Activated CD4-positive, alpha-beta T cell treated with anti-CD3 and anti-CD28 coated beads, Interleukin-2, amount 50 U/mL, for 48 hours (primary cell): Measurements from ENCODE around the gene HSD17B8.

ENCODE experiments used
- DNase-seq, 2 experiments: peaks; one replicate each; pipeline ENCODE4 v3.0.0-alpha.2; 2020

Gene HSD17B8

DNA sequence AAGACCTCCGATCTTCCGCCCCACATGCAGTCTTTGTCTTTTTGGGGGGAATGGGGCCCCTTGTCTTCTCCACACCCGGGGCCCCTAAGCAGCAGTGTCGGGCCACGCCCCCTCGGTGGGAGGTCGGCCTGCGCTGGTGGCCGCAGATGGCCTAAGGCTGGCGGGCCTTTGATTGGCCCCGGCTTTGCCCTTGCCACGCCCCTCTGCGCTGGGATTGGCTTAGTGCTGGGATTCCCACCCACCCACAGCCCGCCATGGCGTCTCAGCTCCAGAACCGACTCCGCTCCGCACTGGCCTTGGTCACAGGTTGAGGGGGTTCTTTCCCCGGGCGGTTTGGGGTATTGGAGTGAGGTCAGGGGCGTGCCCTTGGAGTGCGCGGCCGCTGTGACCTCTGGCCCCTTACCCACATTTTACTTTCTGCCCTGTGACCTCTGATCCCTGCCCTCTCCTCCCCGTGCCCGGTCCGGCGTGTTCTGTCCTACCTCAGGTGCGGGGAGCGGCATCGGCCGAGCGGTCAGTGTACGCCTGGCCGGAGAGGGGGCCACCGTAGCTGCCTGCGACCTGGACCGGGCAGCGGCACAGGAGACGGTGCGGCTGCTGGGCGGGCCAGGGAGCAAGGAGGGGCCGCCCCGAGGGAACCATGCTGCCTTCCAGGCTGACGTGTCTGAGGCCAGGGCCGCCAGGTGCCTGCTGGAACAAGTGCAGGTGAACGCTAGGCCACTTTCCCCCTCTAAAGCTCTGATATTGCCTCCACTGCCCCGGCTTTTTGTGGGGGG, at the start of gene HSD17B8:
Gene HSD17B8 (plus strand): TSS at position 241 of the 776 bp plus-strand sequence. CDS start 14 bp downstream, at position 255.
- DNase-seq: peak; percentile 96 to 98

DNA sequence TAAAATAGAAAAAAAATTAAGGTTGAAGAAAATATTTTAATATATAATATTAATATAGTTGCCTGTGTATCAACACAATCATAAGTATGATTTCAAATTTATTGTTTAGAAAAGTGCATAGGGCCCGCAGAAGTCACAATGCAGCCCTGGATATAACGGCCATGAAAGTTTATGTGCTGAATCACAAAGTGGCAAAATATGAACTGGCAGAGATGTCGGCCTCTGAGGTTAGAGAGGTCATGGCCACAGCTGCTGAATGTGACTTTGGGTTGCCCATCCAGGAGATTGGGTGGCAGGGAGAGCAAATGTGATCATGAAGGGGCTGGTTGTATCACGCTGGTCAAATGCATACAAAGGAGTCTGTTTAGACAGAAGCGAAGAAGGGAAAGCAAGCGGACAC, 47.9 kb upstream of the HSD17B8 start:
- no peak for DNase-seq

DNA sequence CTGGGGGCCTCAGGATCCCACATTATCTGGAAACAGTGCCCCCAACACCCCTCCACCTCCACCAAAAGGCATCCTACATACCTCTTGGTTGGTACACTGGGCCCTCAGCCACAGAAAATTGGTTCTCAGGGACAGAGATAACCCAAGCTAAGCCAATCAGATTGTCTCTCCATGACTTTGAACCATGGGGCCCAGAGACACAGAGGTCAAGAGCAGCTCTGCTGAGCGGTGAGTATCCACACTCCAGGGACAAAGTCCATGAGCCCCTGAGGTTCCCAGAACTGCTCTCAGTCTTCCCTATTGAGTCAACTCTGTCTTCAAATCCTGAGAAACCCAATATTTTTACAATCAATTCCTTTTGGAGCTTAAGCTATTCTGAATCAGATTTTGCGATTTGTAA, 47.5 kb upstream of the HSD17B8 start:
- no peak for DNase-seq

DNA sequence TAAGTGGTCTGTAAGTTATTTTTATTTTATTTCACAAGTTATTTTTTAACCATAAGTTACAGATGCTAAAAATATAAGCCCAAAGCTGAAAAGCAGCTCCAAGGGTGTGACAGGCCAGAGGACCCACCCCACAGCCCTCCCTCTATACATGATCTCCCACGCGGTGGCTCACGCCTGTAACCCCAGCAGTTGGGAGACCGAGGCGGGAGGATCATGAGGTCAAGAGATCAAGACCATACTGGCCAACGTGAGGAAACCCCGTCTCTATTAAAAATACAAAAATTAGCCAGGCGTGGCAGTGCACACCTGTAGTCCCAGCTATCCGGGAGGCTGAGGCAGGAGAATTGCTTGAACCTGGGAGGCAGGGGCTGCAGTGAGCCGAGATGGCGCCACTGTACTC, 44.4 kb upstream of the HSD17B8 start:
- no peak for DNase-seq

DNA sequence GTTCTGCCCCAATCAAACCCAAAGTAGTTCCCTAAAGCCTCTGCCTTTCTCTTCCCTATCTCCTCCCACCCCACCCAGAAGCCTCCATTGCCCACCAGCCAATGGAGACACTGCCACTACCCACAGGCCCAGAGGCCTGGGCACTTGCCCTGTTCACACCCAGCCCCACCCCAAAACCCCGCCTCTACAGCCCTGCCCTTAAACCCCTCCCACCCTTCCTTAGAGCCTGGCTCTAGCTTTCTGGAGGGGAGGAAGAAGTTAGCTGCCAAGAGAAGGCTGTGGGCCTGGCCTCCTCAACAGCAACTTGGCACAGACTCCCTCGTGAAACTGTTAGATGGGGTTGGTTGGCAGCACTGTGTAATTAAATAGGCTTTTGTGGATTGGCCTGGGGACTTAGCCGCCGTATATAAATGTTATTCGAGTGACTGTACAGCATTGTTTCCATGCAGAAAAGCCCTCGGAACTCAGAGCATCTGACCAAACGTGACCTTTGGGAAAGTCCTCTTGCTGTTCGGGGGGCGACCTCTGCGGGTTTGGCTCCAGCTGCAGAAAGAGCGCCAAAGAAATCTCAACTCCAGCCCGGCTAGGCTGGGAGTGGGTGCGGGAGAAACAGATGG, 43.6 kb upstream of the HSD17B8 start:
- DNase-seq: no peak

DNA sequence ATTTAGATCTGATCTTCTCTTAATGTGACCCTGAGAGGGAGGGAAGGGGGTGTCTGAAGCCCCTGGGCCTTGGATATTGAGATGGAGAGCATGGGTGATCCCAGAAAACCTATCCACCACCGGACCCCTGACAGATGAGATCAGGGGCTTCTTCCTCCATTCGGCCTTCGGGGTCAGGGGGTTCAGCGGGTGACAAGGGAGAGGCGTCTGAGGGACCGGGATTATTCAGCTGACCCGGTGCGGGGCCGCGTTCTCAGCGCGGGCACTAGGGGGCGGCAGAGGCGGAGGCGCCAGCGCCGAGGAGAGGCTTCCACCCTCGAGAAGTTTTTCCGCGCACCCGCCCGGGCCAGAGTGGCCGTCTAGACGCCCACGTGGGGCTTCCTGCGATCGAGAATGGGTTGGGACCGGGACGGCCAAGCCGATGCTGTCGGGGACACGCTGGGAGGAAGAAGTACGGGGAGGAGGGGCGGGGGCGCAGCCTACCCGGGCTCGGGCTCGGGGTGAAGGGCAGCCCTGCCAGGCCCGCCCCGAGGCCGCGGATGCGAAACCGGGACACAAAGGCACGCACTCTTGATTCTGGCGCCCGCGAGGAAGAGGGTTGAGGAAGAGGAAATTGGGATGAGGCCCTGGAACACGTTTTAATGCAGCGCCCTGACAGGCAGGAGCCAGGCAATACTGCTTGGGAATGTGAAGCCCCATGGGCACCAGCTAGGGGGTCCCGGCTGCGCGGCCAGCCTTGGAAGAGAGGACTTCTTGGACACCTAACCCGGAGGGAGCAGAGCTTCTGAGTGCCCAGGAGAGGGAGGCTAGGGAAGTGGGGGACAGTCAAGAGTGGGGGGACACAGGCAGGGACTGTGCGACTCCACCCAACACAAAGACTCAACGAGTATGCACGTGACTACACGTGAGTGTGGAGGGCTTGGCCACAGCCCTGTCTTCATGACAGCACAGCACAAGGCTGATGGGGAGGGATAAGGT, 42.8 kb upstream of the HSD17B8 start:
- peak; percentile 86 to 90 for DNase-seq

DNA sequence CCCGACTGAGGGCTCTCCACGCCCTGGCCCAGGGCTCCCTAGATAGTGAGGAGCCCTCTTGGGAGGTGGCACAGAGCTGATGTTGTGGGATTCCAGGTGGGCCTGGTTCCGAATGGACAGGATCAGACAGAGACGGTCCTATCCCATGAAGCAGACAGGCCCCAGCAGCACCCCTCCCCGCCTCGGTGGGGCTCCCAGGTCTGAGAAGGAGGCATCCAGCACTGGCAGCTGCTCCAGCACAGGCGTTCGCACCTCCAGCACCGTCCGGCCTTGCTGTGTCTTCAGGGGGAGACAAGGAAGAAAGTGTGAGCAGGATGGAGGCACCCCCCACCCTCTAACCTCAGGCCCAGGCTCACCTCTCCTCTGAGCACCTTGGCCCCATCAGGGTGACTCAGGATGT, 40.9 kb upstream of the HSD17B8 start:
- DNase-seq: no peak

DNA sequence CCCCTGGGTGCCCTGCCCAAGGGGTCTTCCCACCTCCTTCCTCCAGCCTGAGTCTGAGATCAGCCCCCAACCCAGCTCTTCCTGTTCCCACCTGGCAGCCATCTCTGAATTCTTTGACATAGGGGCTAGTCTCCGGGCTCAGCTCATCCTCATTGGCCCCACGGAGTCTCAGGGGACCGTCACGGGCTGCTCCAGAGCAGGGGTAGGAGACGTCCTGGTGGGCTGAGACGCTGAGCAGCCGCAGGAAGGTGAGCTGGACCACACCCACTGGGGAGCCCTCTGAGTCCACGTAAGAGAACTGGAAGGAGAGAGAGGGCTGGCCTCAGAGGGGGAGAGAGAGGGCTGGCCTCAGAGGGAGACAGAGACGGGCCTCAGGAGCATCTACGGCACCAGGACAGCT, 40.3 kb upstream of the HSD17B8 start:
- DNase-seq: no peak

DNA sequence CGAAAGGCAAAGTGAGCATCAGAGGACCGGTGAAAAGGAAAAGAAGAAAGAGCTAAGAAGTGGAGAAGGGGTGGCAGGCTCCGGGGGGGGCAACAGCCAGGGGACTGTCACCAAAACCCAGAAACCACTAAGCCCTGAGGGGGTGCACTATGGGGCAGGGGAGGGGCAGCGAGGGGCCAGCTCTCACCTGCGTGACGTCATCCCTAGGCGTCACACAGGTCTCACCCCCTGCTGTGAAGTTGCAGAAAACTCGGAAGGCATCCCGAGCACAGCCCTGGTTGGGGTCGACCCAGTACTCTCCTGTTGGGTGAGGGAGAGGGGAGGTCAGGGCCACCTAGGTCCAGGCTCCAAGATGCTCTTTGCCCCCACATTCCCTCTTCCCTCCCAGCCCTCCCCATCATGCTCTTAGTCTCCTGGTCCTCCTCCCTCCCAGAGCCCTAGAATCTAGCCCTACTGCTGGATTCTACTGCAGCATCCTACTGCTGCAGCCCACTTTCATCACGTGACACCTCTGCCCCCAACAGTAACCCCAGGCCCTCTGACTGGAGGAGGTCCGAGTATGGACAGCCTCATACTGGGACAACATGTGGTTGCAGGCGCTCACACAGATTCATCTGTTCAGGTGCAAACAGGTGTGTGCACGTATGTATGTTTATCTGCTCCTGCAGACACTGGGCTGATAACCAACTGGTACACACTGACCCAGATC, 39.6 kb upstream of the HSD17B8 start:
- no peak for DNase-seq

DNA sequence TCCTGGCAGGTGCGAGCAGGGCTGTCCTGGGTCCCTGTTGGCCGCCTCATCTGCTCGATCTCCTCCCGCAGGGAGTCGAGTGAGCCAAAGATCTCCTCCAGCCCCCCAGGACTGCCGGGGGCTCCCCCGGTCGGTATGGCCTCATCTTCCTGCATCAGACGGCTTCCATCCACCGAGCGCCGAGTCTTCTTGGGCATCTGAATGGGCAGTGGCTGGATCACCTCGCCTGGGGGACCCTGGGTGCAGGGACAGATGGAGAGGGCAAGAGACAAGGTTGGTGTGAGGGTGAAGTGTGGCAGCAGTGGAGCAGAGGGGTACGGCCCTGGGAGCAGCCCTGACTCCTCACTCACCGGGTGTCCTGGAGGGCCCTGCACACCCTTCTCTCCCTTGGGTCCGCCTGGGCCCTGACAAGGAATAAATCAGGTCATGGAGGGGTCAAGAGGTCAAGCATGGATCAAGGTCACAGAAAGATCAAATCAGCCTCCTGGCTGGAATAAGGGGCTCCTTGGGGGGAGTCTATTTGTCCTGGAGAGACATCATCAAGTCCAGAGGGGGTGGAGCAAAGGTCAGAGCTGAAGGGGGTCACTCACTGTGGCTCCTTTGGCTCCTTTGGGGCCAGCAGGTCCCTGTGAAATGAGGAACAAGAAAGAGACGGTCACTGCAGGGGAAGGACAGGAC, 38.7 kb upstream of the HSD17B8 start:
- DNase-seq: no peak

DNA sequence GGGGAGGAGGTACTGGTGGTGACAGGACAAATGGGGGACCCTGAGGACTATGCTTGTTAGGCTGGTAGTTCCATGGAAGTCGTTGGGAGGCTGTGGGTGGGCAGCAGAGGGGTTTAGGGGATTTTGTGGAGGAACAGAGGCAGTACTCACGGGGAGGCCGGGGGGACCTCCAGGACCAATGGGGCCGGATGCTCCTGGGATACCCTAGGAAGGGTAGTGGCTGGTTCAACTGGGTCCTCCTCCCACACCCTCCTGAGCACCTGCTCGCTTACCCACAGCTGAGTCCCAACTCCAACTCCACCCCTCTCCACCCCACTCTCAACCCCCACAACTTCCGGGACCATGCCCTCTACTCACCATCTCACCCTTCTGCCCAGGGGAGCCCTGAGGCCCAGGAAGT, 38.1 kb upstream of the HSD17B8 start:
- DNase-seq: no peak

DNA sequence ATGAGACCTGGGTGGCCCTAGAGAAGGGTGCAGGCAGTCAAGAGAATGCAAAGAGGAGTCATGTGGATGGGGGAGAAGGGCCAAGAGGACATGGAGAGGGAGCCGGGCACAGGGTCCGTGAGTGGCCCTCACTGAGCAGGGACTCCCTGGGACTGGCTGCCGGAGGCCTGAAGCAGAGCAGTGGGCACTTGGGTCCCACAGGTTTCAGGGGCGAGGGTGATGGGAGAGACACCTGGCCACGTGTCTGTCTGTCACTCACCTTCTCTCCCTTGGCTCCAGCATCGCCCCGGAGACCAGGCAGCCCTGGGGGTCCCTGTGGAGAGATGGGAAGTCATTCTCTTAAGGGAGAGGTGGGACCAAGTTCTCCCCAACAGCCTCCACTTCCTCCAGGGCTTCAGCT, 37.6 kb upstream of the HSD17B8 start:
- no peak for DNase-seq

DNA sequence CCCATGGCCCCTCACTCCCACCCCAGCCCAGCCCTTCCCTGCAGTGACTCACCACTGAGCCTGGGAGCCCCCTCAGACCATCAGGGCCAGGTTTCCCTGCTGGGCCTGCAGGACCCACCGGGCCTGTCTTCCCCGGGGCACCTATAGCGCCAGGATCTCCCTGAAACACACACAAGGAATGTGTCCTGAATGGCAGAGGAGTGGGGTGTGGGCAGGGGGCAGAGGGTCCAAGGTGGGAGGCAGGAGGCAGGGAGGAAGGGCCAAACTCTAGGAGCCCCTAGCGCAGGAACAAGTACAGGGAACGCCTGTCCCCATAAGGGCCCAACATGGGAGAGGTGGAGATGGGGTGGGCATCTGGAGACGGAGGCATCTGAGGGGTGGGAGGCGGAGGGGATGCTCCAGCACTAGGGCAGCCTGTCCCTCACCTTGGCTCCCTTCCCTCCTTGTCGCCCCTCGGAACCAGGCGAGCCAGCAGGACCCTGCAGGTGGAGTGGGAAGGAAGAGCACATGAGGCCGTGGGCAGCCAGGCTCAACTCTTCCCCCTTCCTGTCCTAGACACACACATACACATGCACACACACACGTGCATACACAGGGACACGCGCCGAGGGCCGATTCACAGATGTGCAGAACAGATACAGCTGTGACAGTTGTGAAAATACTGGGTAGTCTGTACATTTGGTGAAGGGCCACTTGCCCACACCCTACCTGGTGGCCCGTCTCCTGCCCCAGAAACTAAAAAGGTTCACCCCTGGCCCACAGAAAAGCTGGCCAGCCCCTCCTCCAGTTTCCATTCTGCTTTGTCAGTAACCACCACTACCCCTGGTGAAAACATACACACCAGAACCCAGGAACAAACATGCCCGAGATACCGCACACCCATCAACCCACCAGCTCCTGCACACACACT, 36.8 kb upstream of the HSD17B8 start:
- DNase-seq: no peak

DNA sequence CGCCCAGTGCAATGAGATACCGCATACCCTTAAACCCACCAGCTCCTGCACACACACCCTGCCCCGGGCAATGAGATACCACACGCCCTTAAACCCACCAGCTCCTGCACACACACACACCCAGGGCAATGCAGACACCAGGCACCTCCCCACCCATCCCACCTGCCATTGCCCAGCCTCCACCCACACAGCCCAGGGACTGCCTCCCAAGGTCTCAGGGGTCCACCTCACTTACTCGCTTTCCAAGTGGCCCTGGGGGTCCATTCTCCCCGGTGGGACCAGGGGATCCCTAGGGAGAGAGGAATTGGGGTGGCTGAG, 36.2 kb upstream of the HSD17B8 start:
- DNase-seq: no peak

DNA sequence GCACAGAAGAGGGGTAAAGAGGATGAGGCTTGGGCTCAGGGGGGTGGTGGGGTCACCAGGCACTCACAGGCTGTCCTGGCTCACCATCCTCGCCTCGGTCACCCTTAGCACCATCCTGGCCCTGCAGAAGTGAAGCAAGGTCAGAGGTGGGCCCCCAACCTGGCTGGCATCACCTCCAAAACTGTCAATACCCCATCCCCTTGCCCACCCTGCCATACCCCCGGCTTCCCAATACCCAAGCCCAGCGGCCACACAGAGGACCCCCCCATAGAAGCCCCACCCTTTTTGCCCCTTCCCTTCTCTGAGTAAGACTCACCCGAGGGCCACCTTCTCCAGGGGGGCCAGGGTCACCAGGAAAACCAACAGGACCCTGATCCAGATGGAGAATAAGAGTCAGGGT, 35.8 kb upstream of the HSD17B8 start:
- DNase-seq: no peak

DNA sequence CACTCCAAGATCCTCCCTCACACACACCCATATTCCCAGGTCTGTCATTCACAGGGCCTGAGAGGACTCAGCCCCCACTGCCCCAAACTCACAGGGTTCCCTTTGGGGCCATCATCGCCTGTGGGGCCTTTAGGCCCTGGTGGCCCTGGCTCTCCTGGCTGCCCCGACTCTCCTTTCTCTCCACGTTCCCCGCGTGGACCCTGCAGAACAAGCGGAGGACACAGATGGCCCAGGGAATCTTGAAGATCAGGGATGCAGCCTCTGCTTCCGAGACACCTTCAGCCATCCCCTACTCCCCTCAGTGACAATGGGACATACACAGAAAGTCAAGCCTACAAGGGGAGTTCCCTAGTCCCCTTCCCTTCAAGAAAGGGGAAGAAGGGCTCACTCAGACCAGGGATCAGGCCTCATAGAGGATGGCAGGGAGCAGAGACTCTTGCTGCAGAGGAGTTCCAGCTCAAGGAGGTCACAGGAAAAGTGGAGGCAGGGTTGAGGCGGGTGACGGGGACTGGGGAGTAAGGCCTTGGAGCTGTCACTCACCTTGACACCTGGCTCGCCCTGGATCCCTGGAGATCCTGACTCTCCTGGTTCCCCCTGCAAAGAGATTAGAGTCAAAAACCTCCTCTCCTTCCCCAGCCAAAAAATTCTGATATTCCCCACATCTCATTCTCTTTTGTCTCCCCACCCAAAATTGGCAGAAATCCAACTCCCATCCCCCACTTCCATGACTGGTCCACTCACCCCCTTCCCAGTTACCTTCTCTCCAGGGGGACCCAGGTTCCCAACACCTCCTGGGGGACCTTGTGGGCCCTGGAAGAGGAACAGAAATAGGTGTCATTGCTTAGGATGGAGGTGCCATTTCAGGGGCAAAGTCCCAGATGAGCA, 34.9 kb upstream of the HSD17B8 start:
- no peak for DNase-seq

DNA sequence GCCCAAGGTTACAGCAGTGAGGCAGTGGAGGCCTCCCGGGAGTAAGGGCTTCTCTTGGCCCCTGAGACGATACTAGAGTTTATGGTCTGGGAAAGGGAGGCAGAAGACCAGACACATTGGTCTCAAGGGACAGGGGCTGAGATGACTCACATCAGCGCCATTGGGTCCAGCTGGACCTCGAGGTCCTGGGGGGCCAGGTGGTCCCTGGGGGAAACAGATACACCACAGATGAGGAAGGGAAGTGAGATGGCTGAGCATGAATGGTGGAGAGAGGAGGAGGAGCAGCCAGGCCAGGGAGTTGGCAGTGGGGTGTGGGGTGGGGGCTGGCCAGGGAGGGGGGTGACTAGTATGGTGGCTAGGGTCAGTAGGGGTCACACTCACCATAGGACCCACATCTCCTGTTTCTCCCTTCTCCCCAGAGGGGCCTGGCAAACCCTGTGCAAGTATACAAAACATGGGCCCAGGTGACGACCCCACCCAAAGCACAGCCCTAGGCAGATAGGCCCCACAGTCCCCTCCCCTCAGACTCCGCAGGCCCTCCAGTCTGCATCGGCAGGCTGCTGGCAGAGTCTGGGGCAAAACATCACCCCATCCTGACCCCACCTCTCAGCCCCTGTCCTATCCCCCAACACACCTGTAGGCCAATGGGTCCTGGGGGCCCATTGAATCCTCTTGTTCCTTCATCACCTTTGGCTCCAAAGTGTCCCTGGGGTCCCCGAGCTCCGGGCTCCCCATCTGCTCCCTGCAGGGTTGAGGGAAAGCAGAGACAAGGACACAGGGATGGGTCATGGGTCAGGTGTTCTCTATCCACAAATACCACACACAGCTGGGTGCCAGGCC, 34.1 kb upstream of the HSD17B8 start:
- no peak for DNase-seq

DNA sequence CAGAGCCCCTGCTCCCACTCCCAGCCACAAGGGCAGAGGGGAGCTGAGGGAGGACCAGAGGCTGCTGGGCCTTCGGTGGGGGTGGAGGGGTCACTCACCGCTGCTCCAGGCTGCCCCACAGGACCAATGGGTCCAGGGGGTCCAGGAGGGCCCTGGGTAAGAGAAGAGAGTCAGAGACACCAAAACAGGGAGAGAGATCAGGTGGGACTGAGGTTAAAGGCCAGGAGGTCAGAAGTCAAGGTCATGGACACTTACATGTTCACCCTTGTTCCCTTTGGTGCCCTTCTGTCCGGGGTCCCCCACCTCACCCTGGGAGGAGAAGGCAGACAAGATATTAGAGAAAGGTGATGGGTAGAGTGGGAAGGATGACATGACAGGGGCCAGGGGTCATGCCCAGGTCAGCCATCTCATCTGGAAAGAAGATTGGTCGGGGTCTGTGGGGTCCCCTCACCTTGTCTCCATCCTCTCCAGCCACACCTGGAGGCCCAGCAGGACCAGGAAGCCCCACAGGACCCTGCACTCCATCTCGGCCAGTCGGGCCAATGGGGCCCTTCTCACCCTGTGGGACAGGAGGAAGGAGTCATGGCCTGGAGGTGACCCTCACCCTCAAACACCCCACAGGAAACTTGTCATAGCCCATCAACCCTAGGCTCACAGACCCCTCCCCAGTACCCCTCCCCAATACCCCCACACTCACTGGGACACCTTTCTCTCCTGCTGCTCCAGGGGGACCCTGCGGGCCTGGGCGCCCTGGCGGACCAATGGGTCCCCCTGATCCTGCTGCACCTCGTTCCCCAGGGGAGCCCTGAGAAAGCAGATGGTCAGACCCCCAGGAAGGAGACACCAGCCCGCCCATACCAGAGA, 33.2 kb upstream of the HSD17B8 start:
- DNase-seq: no peak
